Osteoblast (primary cell): ENCODE results near the gene EIF4E2. TPM values are rescaled to one million over a fixed set of nuclear protein-coding genes. Genes with fewer than 3 reads are reported as not detected.

ENCODE experiments used
- DNase-seq: peaks from one replicate; pipeline ENCODE4 v3.0.0; 2011; ENCODE audit warnings: low spot score, mixed read lengths; ENCODE audit not compliant: insufficient read length; ENCODE audit errors: missing footprints
- H2AFZ ChIP-seq: 2 replicates; pipeline ENCODE4 v1.6.0; 2011; ENCODE audit warnings: mild to moderate bottlenecking, low read length
- H3K27ac ChIP-seq: 2 replicates; pipeline ENCODE4 v1.5.1; 2011; ENCODE audit warnings: mild to moderate bottlenecking, low read depth, low read length, moderate library complexity
- H3K27me3 ChIP-seq: 2 replicates; pipeline ENCODE4 v1.6.0; 2012; ENCODE audit warnings: mild to moderate bottlenecking, control low read depth, inconsistent platforms, low read length, moderate library complexity; ENCODE audit not compliant: insufficient read depth
- H3K36me3 ChIP-seq: 2 replicates; pipeline ENCODE4 v1.5.1; 2011; ENCODE audit warnings: mild to moderate bottlenecking, low read length, control low read depth, moderate library complexity; ENCODE audit not compliant: insufficient read depth
- H3K4me1 ChIP-seq: 2 replicates; pipeline ENCODE4 v1.5.1; 2011; ENCODE audit warnings: mild to moderate bottlenecking, low read length, control low read depth, moderate library complexity; ENCODE audit not compliant: insufficient read depth
- H3K4me2 ChIP-seq: 2 replicates; pipeline ENCODE4 v1.6.0; 2011; ENCODE audit warnings: mild to moderate bottlenecking, low read length; ENCODE audit not compliant: insufficient read depth
- H3K4me3 ChIP-seq: fragments of 200-600 bp; sonication (generic); 3 replicates; pipeline ENCODE4 v1.5.1; 2012; ENCODE audit warnings: mild to moderate bottlenecking, low read length, inconsistent platforms; ENCODE audit not compliant: insufficient read depth
- H3K79me2 ChIP-seq: 2 replicates; pipeline ENCODE4 v1.6.0; 2012; ENCODE audit warnings: mild to moderate bottlenecking, low read length, control low read depth, inconsistent platforms; ENCODE audit not compliant: insufficient read depth
- H3K9me3 ChIP-seq: 2 replicates; pipeline ENCODE4 v1.5.1; 2011; ENCODE audit warnings: low read depth, low read length, control low read depth
- H4K20me1 ChIP-seq: 2 replicates; pipeline ENCODE4 v1.6.0; 2012; ENCODE audit warnings: mild to moderate bottlenecking, low read length, control low read depth; ENCODE audit not compliant: insufficient read depth
- total RNA-seq: library from RNA; depleted of rRNA; stranded (reverse); fragments of >200 nt; gene quantifications from 2 replicates; pipeline ENCODE4 v1.2.3, GENCODE V29; 2012
- TF ChIP-seq, protein P1 (sequence below): IDR thresholded peaks from 2 replicates; pipeline ENCODE4 v1.5.1; 2011; ENCODE audit warnings: mild to moderate bottlenecking, low read depth, low read length, moderate library complexity; ENCODE audit errors: extremely low read depth

EIF4E2 gene
- total RNA-seq, 1 donor: 70.6 TPM

DNA sequence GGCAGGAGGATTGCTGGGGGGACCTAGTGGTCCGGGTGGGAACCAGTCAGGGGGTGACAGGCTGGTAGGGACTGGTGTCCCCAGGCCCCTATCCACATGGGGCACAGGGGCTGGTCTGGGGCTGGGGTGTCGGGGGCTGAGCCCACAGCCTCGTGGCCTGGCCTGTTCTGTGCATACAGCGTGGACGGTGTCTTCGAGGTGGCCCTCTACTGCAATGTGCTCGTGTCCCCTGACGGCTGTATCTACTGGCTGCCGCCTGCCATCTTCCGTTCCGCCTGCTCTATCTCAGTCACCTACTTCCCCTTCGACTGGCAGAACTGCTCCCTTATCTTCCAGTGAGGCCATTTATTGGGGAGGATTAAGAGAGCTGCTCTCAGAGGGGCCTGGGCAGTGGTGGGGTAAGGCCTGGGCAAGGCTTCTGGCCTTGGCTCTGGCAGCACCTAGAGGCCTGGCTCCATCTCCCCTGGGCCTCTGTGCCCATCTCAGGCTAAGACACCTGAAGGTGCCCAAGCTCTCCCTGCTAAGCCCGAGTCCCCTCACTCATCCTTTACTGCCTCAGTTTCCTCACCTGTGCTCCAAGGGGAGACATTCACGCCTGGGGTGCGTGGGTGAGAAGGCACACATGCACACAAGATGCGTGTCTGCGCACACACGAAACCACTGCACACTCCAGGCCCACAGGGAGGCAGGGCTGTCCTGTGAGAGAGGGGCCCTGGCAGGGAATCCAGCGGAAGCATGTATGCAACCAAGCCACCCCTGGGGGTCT is 9.1 kb upstream of the EIF4E2 start:
- no peak overlapping the region for H3K4me2 ChIP-seq
- H3K27ac ChIP-seq: no peak overlapping the region
- no peaks in the 10 kb centered on the region for H3K79me2 ChIP-seq
- DNase-seq: peak; percentile 69
- H3K36me3 ChIP-seq: no peaks in the 10 kb centered on the region
- TF ChIP-seq, protein P1, sequence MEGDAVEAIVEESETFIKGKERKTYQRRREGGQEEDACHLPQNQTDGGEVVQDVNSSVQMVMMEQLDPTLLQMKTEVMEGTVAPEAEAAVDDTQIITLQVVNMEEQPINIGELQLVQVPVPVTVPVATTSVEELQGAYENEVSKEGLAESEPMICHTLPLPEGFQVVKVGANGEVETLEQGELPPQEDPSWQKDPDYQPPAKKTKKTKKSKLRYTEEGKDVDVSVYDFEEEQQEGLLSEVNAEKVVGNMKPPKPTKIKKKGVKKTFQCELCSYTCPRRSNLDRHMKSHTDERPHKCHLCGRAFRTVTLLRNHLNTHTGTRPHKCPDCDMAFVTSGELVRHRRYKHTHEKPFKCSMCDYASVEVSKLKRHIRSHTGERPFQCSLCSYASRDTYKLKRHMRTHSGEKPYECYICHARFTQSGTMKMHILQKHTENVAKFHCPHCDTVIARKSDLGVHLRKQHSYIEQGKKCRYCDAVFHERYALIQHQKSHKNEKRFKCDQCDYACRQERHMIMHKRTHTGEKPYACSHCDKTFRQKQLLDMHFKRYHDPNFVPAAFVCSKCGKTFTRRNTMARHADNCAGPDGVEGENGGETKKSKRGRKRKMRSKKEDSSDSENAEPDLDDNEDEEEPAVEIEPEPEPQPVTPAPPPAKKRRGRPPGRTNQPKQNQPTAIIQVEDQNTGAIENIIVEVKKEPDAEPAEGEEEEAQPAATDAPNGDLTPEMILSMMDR: no peak
- peaks cover under 1% of the 10 kb centered on the region for H3K9me3 ChIP-seq
- peaks cover 8% of the 10 kb centered on the region for H4K20me1 ChIP-seq
- H3K4me1 ChIP-seq: no peaks in the 10 kb centered on the region
- no peak overlapping the region for H2AFZ ChIP-seq
- no peak overlapping the region for H3K4me3 ChIP-seq
- H3K27me3 ChIP-seq: peaks cover 16% of the 10 kb centered on the region

DNA sequence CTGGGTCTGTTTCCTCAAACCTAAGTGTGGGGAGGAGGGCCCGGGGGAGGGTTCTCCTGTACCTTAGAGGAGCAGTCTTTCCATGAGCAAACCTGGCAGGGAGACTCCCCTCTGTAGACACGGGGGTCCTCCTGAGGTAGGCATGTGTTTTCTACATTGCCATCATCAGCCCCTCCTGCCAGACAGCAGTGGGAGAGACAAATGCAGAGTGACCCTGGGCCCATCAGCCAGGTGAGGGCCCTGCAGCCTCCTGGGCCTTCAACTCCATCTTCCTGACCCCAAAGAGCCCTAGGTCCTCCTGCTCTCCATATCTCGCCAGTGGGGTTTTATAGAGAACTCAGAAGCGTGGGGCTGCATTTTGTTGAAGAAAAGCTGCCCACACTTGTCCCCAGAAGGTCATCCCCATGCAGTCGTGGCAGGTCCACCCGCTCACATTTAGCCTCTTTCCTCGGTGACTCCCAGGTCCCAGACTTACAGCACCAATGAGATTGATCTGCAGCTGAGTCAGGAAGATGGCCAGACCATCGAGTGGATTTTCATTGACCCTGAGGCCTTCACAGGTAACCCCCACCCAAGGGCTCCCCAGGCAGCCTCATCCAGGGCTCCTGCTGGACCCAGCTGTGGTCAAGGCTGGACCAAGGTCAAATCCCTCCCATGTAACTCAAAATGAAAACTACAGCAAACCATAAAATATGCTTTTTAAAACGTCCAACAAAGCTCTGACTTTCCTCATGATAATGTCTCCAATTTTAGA is 8.4 kb upstream of the EIF4E2 start:
- H3K4me1 ChIP-seq: no peaks in the 10 kb centered on the region
- peaks cover 8% of the 10 kb centered on the region for H4K20me1 ChIP-seq
- H3K79me2 ChIP-seq: peaks cover 2% of the 10 kb centered on the region
- H3K4me3 ChIP-seq: no peak overlapping the region
- H3K27me3 ChIP-seq: peaks cover 16% of the 10 kb centered on the region
- H3K9me3 ChIP-seq: no peaks in the 10 kb centered on the region
- DNase-seq: no peak
- H3K36me3 ChIP-seq: no peaks in the 10 kb centered on the region
- H3K27ac ChIP-seq: no peak overlapping the region
- no peak overlapping the region for H2AFZ ChIP-seq
- no peak overlapping the region for H3K4me2 ChIP-seq
- TF ChIP-seq, protein P1: no peak

DNA sequence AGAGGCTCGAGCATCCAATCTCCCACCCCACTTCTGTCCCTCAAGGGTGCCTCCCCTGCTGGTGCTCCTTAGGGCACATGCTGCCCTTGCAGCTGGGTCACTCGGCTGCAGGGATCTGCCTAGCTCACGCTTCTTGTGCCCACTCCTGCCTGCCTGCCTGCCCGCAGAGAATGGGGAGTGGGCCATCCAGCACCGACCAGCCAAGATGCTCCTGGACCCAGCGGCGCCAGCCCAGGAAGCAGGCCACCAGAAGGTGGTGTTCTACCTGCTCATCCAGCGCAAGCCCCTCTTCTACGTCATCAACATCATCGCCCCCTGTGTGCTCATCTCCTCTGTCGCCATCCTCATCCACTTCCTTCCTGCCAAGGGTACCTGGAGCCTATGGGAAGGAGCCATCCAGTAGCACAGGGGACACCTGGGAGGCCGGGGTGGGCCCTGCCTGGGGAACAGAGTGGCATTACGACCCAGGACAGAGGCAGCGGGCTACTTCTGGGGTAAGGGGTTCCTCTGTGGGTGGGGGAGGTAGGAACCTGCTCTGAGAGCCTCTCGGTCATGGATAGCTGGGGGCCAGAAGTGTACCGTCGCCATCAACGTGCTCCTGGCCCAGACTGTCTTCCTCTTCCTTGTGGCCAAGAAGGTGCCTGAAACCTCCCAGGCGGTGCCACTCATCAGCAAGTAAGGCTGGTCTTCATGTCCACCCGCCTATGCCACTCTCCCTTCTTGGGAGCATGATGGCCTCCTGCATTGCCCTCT is 7.6 kb upstream of the EIF4E2 start:
- Histone ChIP-seq H3K4me3 (no peak overlapping the region), H3K27ac (no peak overlapping the region), H4K20me1 (peaks cover 8% of the 10 kb centered on the region), H3K27me3 (peaks cover 12% of the 10 kb centered on the region), H3K4me2 (no peak overlapping the region), H3K36me3 (no peaks in the 10 kb centered on the region), H3K4me1 (no peaks in the 10 kb centered on the region), H3K79me2 (peaks cover 8% of the 10 kb centered on the region), H3K9me3 (no peaks in the 10 kb centered on the region), H2AFZ (no peak overlapping the region)
- DNase-seq: no peak
- TF ChIP-seq, protein P1: no peak
